ENCODE data around the gene MPPE1.

DNA sequence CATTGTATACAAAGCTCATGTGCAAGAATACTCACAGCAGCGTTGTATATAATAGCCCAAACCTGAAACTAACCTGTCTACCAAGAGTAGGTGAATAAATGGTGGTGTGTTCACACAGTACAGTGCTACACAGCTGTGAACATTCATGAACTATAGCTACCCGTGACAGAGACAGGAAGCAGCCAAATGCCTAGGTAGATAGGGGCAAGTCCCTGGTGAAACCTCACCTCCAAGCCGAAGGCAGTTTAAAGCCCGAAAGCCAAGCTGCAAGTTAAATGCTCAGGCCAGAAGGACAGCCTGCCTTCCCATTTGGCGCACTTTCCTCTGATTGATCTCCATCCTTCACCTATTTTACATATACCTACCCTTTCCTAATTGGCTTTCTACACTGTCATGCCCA lies 36.7 kb upstream of the MPPE1 start:
- TF ChIP-seq POLR2A (IDR thresholded peaks at IDR 0.05): no peak
- TF ChIP-seq, protein P1, sequence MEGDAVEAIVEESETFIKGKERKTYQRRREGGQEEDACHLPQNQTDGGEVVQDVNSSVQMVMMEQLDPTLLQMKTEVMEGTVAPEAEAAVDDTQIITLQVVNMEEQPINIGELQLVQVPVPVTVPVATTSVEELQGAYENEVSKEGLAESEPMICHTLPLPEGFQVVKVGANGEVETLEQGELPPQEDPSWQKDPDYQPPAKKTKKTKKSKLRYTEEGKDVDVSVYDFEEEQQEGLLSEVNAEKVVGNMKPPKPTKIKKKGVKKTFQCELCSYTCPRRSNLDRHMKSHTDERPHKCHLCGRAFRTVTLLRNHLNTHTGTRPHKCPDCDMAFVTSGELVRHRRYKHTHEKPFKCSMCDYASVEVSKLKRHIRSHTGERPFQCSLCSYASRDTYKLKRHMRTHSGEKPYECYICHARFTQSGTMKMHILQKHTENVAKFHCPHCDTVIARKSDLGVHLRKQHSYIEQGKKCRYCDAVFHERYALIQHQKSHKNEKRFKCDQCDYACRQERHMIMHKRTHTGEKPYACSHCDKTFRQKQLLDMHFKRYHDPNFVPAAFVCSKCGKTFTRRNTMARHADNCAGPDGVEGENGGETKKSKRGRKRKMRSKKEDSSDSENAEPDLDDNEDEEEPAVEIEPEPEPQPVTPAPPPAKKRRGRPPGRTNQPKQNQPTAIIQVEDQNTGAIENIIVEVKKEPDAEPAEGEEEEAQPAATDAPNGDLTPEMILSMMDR (IDR thresholded peaks at IDR 0.05): no peak

All from adrenal gland (tissue), 5 donors.